Measurements from ENCODE around the gene TMEM198.

GRCh38 chr2:219562049-219563020 lies 18.5 kb downstream of the TMEM198 start:
- TF ChIP-seq EZH2phosphoT487 (IDR thresholded peaks at IDR 0.05; ENCODE audit: borderline replicate concordance, low read depth, low read length) (no peak), CTCF (conservative IDR thresholded peaks at IDR 0.05; ENCODE audit: low read length) (no peak)
